Cardiac septum (tissue), 1 donor: ENCODE results near the gene SLC29A1. TPM values are rescaled to one million over a fixed set of nuclear protein-coding genes. Genes with fewer than 3 reads are reported as not detected.

ENCODE experiments used
- DNase-seq: peaks from one replicate; pipeline ENCODE4 v3.0.0-alpha.2; 2020; ENCODE audit warnings: low spot score
- intact Hi-C: fragments of 100-400 bp; cut with DNase I; formaldehyde crosslinking; loops from one replicate; pipeline ENCODE4 v1.14.0; 2022
- total RNA-seq: library from RNA; stranded (reverse); fragmentation: NEBNext Ultra II Directional; extraction: Animal tissue kit (Norgen Biotek cat#: 25700); gene quantifications from one replicate; pipeline ENCODE4 v1.2.1, GENCODE V29; 2021
- donor health status: DM: no; HTN: no; CAD: no.

The SLC29A1 gene
- total RNA-seq, 1 donor from 2014 or later, result 105 TPM

- DNase-seq, result peak; percentile 89
- intact Hi-C loops, result loop anchor here (1.0 kb wide), 1 partner anchor 26 kb away; no protein-coding TSS in a partner anchor
Observed at GRCh38 chr6:44247338-44248302, 24.2 kb downstream of the SLC29A1 start.

GRCh38 chr6:44248579-44248978 lies 25.2 kb downstream of the SLC29A1 start:
- intact Hi-C loops, result no loop called here
- no peak for DNase-seq

- DNase-seq, result no peak
- intact Hi-C loops, result no loop called here
Observed at GRCh38 chr6:44249082-44249748, 25.8 kb downstream of the SLC29A1 start.

DNA sequence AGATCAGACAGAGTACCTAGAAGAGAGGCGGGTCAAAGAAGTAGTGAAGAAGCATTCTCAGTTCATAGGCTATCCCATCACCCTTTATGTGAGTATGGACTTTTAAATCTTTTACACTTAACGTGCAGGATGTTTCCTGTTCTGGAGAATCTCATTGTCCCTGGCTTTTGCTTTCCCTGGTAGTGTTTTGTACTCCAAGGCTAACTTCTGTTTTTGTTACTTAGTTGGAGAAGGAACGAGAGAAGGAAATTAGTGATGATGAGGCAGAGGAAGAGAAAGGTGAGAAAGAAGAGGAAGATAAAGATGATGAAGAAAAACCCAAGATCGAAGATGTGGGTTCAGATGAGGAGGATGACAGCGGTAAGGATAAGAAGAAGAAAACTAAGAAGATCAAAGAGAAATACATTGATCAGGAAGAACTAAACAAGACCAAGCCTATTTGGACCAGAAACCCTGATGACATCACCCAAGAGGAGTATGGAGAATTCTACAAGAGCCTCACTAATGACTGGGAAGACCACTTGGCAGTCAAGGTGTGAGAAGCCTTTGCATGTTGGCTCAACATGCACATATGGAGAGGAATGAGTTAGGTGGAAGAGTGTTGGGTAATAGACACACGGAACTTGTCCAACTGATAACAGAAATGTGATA lies 26.8 kb downstream of the SLC29A1 start:
- intact Hi-C loops, result no loop called here
- DNase-seq, result no peak

DNA sequence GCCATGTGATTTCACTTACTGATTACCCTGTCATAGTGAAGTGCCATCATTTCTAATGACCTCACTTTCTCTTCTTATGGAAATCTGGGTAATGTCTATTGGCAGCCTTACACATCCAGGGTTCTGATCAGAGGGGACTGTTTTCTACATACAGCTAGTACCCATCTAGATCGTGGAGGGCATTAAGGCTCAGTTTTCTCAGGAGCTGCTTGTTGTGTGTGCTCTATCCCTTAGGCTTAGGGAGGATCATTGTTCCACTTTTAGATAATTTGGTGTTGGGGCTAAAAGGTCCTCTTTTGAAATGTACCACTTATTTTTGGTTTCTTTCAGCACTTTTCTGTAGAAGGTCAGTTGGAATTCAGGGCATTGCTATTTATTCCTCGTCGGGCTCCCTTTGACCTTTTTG lies 27.3 kb downstream of the SLC29A1 start:
- intact Hi-C loops, result no loop called here

DNA sequence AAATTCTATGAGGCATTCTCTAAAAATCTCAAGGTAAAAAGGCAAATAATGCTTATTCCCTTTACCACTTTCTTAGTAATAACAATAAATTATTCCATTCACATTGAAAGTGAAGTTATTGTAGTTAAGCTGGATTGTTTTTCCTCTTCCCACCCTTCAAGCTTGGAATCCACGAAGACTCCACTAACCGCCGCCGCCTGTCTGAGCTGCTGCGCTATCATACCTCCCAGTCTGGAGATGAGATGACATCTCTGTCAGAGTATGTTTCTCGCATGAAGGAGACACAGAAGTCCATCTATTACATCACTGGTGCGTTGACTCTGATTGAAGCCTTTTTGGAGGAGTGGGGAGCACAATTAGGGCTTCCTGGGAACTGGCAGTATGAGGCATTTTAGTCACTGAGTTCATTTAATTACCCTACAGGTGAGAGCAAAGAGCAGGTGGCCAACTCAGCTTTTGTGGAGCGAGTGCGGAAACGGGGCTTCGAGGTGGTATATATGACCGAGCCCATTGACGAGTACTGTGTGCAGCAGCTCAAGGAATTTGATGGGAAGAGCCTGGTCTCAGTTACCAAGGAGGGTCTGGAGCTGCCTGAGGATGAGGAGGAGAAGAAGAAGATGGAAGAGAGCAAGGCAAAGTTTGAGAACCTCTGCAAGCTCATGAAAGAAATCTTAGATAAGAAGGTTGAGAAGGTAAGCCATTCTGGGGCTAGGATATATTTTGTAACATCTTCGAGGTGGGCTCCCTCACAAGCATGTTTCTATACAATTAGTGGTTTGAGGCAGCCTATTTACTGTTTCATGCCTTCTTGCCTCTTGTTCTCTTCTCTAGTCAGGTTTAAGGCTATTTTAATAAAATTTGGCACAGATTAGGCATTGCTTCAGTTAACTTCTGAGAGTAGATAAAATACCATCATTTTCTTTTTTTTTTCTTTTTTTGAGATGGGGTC lies 28.5 kb downstream of the SLC29A1 start:
- no peak for DNase-seq
- intact Hi-C loops, result no loop called here

More for the DNA sequence above, 27.3 kb downstream of the SLC29A1 start:
- no peak for DNase-seq

- intact Hi-C loops, result no loop called here
- no peak for DNase-seq
Observed at GRCh38 chr6:44253307-44254101, 30.1 kb downstream of the SLC29A1 start.

DNA sequence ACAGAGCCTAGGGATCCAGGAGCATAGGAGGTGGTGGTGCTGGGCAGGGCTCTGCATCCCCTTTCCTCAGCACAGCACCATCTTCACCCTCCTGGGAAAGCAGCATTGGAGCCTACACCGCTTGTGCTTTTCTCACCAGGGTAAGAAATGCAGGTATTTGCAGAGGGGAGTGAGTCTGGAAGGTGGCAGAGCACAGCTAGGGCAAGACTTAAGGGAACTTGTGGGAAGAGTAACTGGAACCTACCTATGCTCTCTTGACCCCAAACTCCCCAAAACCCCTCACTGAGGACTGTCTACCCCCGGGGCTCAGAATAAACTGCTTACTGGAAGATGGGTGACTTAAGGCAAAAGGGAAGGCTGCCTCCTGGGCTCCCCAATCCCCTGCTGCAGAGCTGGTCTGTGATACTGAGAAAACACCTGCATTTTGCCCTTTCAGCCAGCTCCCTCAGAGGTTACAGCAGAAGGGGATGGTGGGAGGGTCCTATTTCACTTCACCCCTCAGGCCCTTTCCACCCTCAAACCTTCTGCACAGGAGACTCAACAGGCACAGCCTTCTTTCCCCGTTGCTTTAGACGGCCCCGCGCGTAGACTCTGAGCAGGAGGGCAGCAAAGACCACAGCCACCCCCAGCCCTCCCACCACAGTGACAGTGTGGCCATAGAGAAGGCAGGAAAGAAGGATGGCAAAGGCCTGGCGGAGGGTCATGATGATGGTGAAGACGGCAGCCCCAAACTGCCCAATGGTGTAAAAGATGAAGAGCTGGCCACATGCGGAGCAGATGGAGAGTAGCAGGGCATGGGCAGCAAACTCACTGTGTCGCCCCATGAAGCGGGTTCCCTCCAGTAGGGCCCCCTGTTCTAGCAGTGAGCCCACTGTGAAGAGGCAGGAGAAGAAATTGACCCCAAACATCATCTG lies 31.1 kb downstream of the SLC29A1 start:
- no peak for DNase-seq
- intact Hi-C loops, result no loop called here

DNA sequence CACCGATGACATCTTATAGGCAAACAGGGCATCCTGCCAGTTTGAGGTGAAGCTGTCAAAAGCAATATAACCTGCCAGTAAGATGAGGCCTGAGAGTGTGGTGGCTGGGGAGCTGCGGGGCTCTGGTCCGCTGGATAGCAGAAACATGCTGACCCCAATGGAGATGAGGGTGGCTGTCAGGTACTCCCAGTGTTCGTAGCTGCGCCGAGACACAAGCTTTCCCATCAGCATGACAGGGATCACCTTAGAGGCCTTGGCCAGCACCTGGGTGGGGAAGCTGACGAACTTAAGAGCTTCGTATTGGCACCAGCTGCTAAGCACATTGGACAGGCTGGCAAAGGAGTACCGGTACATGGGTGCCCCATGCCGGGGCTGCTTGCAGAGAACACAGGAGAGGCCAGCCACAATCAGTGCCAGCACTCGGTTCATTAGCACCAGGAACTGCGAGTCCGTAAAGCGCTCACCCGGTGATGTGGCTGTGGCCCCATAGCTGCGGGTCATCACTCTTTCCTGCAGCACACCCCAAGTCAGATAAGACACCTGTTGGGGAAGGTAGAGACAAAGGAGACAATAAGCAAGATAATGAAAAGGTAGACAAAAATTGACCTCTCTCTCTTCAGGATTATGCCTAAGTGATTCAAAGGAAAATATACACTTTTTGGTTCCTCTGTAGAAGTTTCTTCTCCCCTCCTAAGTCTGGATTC lies 31.9 kb downstream of the SLC29A1 start:
- no peak for DNase-seq
- intact Hi-C loops, result no loop called here

GRCh38 chr6:44255871-44256774 lies 32.7 kb downstream of the SLC29A1 start:
- intact Hi-C loops, result loop anchor here (2.0 kb wide), 1 partner anchor 83 kb away; no protein-coding TSS in a partner anchor
- no peak for DNase-seq

DNA sequence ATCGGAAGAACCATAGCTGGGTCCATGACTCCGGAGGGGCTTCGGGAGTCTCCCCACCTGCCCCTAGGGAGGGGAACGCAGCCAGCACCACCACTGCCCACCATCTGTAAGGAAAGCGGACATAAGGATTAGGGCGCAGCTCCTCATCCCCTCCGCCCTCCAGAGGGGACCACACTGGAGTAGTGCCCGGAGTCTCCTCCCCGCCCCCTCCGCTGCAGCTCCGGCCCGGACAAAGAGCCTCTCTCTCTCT lies 33.3 kb downstream of the SLC29A1 start:
- DNase-seq, result no peak
- intact Hi-C loops, result loop anchor here (2.0 kb wide), 1 partner anchor 84 kb away; no protein-coding TSS in a partner anchor

DNA sequence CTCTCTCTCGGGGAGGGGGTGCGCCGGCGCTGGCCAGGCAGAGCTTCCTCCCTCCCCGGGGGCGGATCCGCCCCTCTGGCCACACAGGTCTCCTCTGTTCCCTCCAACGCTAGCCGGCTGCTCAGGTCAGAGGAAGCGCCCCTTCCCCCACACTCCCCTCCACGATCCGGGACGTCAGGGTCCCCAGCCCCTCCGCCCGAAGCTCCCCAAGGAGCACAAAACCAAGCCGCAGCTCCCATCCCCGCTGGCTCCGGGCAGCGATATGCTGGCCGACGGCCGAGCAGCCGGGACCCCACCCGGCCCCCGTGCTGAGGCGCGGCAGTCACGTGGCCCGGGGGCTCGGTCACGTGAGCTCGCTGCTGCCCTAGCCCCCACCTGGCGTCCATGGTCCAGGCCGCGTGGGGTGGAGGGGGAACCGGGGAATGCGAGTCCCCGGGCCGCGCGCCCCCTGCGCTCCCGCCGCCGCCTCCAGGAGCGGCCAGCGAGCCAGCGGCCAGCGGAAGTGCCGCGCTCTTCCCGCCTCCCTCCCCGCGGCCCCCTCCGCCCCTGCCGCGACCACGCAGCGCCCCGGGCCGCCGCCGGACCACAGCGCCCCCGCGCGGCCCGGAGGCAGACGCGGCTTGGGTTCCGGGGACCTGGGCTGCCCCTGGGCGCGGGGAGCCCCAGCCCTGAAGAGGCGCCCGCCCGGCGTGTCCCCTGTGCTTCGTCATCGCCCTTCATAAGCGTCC lies 33.8 kb downstream of the SLC29A1 start, which contains the start of gene SLC35B2:
Gene SLC35B2 (minus strand): TSS at position 504 of the 728 bp plus-strand sequence. CDS start 118 bp downstream, at position 386.
- DNase-seq, result no peak
- intact Hi-C loops, result loop anchor here (2.0 kb wide), 1 partner anchor 84 kb away; no protein-coding TSS in a partner anchor

GRCh38 chr6:44257753-44258324 lies 34.4 kb downstream of the SLC29A1 start:
- intact Hi-C loops, result loop anchor here (2.0 kb wide), 1 partner anchor 85 kb away; no protein-coding TSS in a partner anchor
- DNase-seq, result no peak

- intact Hi-C loops, result no loop called here
- no peak for DNase-seq
Observed at GRCh38 chr6:44258325-44258863, 35.0 kb downstream of the SLC29A1 start.
